ENCODE results near the gene ZFP30. TPM values are rescaled to one million over a fixed set of nuclear protein-coding genes. Genes with fewer than 3 reads are reported as not detected.
"Not testable (repeated sequence)": the region's sequence is repeated elsewhere in the genome, so short reads cannot be mapped to it uniquely, and the experiment has no call there.

ZFP30 gene
- total RNA-seq, 1 donor from 2014 or later = 28.1 TPM

DNA sequence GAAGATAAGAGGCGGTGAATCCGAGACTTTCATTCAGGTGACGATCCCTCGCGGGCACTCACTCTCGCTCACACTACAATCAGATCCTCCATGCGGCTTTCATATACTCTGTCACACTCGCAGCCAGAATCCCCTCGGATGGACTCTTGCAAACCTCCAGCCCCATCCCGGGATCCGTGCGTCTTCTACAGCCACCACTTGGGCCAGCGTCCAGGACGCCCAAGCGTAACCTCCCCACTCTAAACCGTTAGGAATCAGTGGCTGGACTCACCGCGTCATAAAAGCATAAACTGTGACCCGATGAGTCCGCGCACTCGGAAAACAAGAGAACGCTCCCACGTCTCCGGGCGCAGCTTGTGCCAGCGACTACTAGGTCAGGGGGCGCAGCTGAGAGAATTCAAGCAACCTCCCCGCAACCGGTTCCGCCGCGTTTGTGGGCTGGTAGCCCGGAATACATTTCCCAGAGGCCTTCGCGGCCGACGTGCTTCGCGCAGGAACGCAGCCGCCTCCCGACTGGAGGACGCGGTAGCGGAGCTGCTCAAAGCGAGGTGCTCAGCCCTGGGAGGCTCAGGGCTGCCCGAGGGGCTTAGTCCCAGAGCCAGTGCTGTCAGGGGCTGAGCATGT is 36.7 kb upstream of the ZFP30 start:
- Mint-ChIP-seq H3K4me1 (ENCODE audit: unreplicated experiment) (peaks cover 11% of the 10 kb centered on the region), H3K36me3 (peaks cover 11% of the 10 kb centered on the region), H3K27ac (peak overlapping the region; percentile 92), H3K27me3 (no peaks in the 10 kb centered on the region), H3K9me3 (no peaks in the 10 kb centered on the region), H3K4me3 (peak overlapping the region; percentile 96)
- DNase-seq (ENCODE audit: extremely low spot score, unreplicated experiment) = peak; percentile 88
- TF ChIP-seq, protein P1, sequence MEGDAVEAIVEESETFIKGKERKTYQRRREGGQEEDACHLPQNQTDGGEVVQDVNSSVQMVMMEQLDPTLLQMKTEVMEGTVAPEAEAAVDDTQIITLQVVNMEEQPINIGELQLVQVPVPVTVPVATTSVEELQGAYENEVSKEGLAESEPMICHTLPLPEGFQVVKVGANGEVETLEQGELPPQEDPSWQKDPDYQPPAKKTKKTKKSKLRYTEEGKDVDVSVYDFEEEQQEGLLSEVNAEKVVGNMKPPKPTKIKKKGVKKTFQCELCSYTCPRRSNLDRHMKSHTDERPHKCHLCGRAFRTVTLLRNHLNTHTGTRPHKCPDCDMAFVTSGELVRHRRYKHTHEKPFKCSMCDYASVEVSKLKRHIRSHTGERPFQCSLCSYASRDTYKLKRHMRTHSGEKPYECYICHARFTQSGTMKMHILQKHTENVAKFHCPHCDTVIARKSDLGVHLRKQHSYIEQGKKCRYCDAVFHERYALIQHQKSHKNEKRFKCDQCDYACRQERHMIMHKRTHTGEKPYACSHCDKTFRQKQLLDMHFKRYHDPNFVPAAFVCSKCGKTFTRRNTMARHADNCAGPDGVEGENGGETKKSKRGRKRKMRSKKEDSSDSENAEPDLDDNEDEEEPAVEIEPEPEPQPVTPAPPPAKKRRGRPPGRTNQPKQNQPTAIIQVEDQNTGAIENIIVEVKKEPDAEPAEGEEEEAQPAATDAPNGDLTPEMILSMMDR (conservative IDR thresholded peaks at IDR 0.05) = peak; percentile 24

DNA sequence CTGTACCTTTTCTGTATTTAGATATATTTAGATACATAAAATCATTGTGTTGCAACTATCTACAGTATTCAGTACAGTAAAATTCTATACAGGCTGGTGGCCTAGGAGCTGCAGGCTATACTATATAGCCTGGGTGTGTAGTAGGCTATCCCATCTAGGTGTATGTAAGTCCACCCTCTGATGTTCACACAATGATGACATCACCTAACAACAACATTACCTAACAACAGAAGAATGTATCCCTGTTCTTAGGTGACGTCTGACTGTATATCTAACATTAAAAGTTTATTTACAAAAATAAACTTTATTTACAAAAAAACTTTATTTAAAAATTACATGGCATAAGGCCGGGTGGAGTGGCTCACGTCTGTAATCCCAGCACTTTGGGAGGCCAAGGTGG is 28.3 kb upstream of the ZFP30 start:
- Mint-ChIP-seq H3K9me3 (peaks cover 11% of the 10 kb centered on the region), H3K4me3 (no peak overlapping the region), H3K27me3 (no peaks in the 10 kb centered on the region)

DNA sequence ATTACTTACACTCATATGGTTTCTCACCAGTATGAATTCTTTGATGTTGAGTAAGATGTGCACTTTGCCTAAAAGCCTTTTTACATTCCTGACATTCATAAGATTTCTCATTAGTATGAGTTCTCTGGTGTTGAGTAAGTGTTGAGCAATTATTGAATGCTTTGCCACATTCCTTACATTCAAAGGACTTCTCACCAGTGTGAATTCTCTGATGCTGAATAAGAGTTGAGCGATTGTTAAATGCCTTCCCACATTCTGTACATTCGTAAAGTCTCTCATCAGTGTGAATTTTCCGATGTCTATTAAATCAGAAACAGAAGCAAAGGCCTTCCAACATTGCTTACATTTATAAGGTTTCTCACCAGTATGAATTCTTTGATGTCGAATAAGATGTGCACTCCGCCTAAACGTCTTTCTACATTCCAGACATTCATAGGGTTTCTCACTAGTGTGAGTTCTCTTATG is 14.2 kb upstream of the ZFP30 start:
- Mint-ChIP-seq H3K9me3 (peaks cover 5% of the 10 kb centered on the region), H3K27me3 (no peaks in the 10 kb centered on the region), H3K36me3 (peaks cover 16% of the 10 kb centered on the region), H3K27ac (no peak overlapping the region), H3K4me1 (ENCODE audit: unreplicated experiment) (no peaks in the 10 kb centered on the region), H3K4me3 (no peak overlapping the region)
- TF ChIP-seq, protein P1 (conservative IDR thresholded peaks at IDR 0.05) = no peak
- DNase-seq (ENCODE audit: extremely low spot score, unreplicated experiment) = no peak

More for the DNA sequence above, 28.3 kb upstream of the ZFP30 start:
- TF ChIP-seq, protein P1 (conservative IDR thresholded peaks at IDR 0.05) = no peak
- Mint-ChIP-seq H3K36me3 (peaks cover 20% of the 10 kb centered on the region), H3K4me1 (ENCODE audit: unreplicated experiment) (no peaks in the 10 kb centered on the region), H3K27ac (no peak overlapping the region)
- DNase-seq (ENCODE audit: extremely low spot score, unreplicated experiment) = no peak

DNA sequence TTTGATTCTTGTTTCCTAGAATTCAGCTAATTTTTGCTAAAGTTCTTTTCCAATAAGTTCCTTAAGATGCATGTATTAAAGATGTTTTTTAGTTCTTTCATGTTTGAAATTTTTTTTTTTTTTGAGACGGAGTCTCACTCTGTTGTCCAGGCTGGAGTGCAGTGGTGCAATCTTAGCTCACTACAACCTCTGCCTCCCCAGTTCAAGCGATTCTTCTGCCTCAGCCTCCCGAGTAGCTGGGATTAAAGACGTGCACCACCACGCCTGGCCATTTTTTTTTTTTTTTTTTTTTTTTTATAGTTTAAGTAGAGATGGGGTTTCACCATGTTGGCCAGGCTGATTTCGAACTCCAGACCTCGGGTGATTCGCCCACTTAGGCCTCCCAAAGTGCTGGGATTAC is 1.9 kb upstream of the ZFP30 start:
- not testable (repeated sequence) for H3K27ac Mint-ChIP-seq; DNase-seq (ENCODE audit: extremely low spot score, unreplicated experiment); H3K9me3 Mint-ChIP-seq; H3K36me3 Mint-ChIP-seq; H3K27me3 Mint-ChIP-seq; H3K4me1 Mint-ChIP-seq (ENCODE audit: unreplicated experiment)
- peak overlapping the region; percentile 90 for H3K4me3 Mint-ChIP-seq

DNA sequence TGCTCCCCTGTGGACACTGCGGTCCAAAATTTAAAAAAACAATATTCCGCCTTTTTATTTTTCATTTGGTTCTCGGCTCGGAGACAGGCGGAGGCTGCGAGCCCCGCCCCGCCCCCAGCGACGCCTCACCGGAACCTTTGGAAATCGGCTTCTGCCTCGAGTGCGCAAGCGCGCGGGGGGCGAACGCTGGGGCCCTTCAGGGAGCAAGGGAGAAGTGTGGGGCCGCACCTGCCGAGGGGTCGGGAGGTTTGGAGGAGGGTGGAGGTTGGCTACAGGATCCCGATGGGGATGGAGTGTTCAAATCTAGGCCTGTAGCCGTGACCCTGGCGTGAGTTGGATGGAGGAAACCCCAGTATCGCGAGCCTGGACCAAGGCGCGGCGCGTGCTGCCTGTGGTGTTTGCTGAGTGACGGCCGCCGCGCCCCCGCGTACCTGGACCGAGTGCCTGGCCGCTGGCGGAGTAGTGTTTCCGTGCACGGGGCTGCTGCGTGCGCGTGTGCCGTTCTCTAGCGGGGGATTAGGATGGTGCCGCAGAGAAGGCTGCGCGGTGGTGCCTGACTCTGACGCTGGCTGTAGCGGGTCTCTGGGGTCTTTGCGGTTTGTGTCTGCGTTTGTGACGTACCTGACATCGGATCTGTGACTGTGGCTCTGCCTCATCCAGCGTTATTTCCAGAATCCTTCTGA is 565 bp upstream of the ZFP30 start:
- Mint-ChIP-seq H3K9me3 (no peaks in the 10 kb centered on the region), H3K4me3 (peak overlapping the region; percentile 90), H3K27ac (peak overlapping the region; percentile 93), H3K36me3 (peaks cover 4% of the 10 kb centered on the region), H3K27me3 (no peaks in the 10 kb centered on the region), H3K4me1 (ENCODE audit: unreplicated experiment) (peaks cover 9% of the 10 kb centered on the region)
- TF ChIP-seq, protein P1 (conservative IDR thresholded peaks at IDR 0.05) = no peak
- DNase-seq (ENCODE audit: extremely low spot score, unreplicated experiment) = peak; percentile 89

DNA sequence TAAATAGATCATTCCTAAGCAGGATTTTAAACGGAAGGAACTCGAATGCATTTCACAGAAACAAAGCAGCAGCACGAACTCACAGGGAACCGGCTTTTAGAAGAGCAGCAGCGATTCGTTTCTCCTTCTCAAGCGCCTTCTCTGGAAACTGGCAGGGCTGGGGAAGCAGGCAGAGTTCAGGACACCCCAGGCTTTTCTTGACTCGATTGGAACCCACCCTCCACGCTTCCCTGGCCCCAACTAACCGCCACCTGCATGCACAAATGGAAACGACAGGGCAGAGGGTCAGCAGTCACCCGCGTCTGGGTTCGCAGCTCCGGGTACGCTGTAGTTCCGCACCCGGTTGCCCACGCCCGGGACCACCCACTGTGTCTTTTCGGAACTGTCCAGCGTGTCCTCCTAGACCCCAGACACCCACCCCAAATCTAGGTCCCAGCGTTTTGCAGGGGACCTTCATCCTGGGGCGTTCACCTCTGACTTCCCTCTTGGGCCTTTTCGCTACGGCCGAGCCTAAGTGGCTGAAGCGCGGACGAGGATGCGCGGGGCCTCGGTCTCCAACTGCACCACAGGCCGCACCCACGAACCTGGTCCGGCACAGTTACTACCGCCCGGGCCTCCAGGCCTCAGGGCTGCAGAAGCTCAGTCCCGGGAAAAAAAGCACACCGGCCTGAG is 500 bp downstream of the ZFP30 start:
- DNase-seq (ENCODE audit: extremely low spot score, unreplicated experiment) = no peak
- peaks cover 8% of the 10 kb centered on the region for H3K36me3 Mint-ChIP-seq
- no peaks in the 10 kb centered on the region for H3K9me3 Mint-ChIP-seq
- peak overlapping the region; percentile 93 for H3K27ac Mint-ChIP-seq
- peak overlapping the region; percentile 90 for H3K4me3 Mint-ChIP-seq
- peaks cover 9% of the 10 kb centered on the region for H3K4me1 Mint-ChIP-seq (ENCODE audit: unreplicated experiment)
- TF ChIP-seq, protein P1 (conservative IDR thresholded peaks at IDR 0.05) = no peak
- no peaks in the 10 kb centered on the region for H3K27me3 Mint-ChIP-seq
